ENCODE data around the gene DHDDS.

DHDDS gene

GRCh38 chr1:26404641-26405040 is 27.5 kb upstream of the DHDDS start:
- no peak for TF ChIP-seq ZXDB (tag by site-specific recombination; IDR thresholded peaks at IDR 0.05)
- no peak for TF ChIP-seq ZSCAN16 (tag by site-specific recombination; IDR thresholded peaks at IDR 0.05)
- no peak for TF ChIP-seq KLF10 (tag by site-specific recombination; IDR thresholded peaks at IDR 0.05)
- TF ChIP-seq ZBTB8A (tag by site-specific recombination; IDR thresholded peaks at IDR 0.05) = no peak
- TF ChIP-seq KLF1 (tag by site-specific recombination; IDR thresholded peaks at IDR 0.05) = no peak
- TF ChIP-seq PRDM6 (tag by site-specific recombination; IDR thresholded peaks at IDR 0.05) = no peak
- TF ChIP-seq ZSCAN18 (tag by site-specific recombination; IDR thresholded peaks at IDR 0.05) = no peak
- TF ChIP-seq ZFP3 (tag by site-specific recombination; IDR thresholded peaks at IDR 0.05; ENCODE audit: low read depth) = no peak
- no peak for TF ChIP-seq ZNF654 (tag by site-specific recombination; IDR thresholded peaks at IDR 0.05; ENCODE audit: low read depth)
- TF ChIP-seq GLIS2 (tag by site-specific recombination; IDR thresholded peaks at IDR 0.05) = no peak
- no peak for TF ChIP-seq ZNF514 (tag by site-specific recombination; IDR thresholded peaks at IDR 0.05)
- TF ChIP-seq ZNF292 (tag by site-specific recombination; IDR thresholded peaks at IDR 0.05; ENCODE audit: borderline replicate concordance, low read depth) = no peak
- Histone ChIP-seq H3K4me3 (ENCODE audit: low read depth, low read length) (no peak overlapping the region), H3K36me3 (ENCODE audit: control insufficient read depth in 2 of 2, insufficient read depth in 1 of 2, low read length in 2 of 2) (no peaks in the 10 kb centered on the region), H3K4me1 (ENCODE audit: control insufficient read depth, insufficient read depth, low read length) (no peaks in the 10 kb centered on the region), H3K9me3 (ENCODE audit: control insufficient read depth, insufficient read depth, low read depth, low read length) (no peaks in the 10 kb centered on the region), H3K27ac (ENCODE audit: extremely low read depth, low read depth, low read length) (no peak overlapping the region)
- CTCF ChIA-PET = interaction anchor here (1.1 to 4.8 kb wide), 2 partner anchors 9 to 12 kb away, joined by 5 to 39 read pairs; no protein-coding TSS in a partner anchor
- POLR2A ChIA-PET = no interaction called here

GRCh38 chr1:26405281-26405915 is 26.7 kb upstream of the DHDDS start:
- CTCF ChIA-PET = interaction anchor here (0.7 to 4.8 kb wide), 7 partner anchors 10 to 364 kb away, joined by 3 to 39 read pairs (median 5); no protein-coding TSS in a partner anchor
- POLR2A ChIA-PET = interaction anchor here (0.6 to 1.3 kb wide), 3 partner anchors 27 to 241 kb away, joined by 3 to 6 read pairs (median 6); partner anchors contain the start of genes CEP85 and DHDDS
- no peaks in the 10 kb centered on the region for H3K36me3 ChIP-seq (ENCODE audit: control insufficient read depth in 2 of 2, insufficient read depth in 1 of 2, low read length in 2 of 2)
- H3K9me3 ChIP-seq (ENCODE audit: control insufficient read depth, insufficient read depth, low read depth, low read length) = no peaks in the 10 kb centered on the region
- no peak overlapping the region for H3K4me3 ChIP-seq (ENCODE audit: low read depth, low read length)
- TF ChIP-seq ZFP69B (tag by site-specific recombination; IDR thresholded peaks at IDR 0.05) (no peak), ZNF549 (tag by site-specific recombination; IDR thresholded peaks at IDR 0.05) (no peak), SP2 (tag by site-specific recombination; IDR thresholded peaks at IDR 0.05) (no peak), ZNF132 (tag by site-specific recombination; IDR thresholded peaks at IDR 0.05; ENCODE audit: borderline replicate concordance) (no peak), TCF7L2 (IDR thresholded peaks at IDR 0.05; ENCODE audit: borderline replicate concordance, low read depth, low read length) (no peak), ATF2 (tag by site-specific recombination; IDR thresholded peaks at IDR 0.05; ENCODE audit: low read depth) (peak; percentile 49; the same call in 1 of the 2 replicates), ZNF274 (IDR thresholded peaks at IDR 0.05; ENCODE audit: low read length) (no peak), ZNF274 (tag by site-specific recombination; IDR thresholded peaks at IDR 0.05; ENCODE audit: borderline replicate concordance) (no peak), ZNF843 (tag by site-specific recombination; IDR thresholded peaks at IDR 0.05) (no peak), SALL2 (tag by site-specific recombination; IDR thresholded peaks at IDR 0.05; ENCODE audit: borderline replicate concordance) (no peak)
- no peaks in the 10 kb centered on the region for H3K4me1 ChIP-seq (ENCODE audit: control insufficient read depth, insufficient read depth, low read length)
- H3K27ac ChIP-seq (ENCODE audit: extremely low read depth, low read depth, low read length) = no peak overlapping the region

Data from HEK293 (cell line).